NCI-H2196 treated with DMSO at 0.1 percent for 48 hours (cell line): Measurements from ENCODE around the gene TIMP3.

Source experiments
- DNase-seq: peaks from one replicate; lab custom pipeline; 2025; ENCODE audit not compliant: unreplicated experiment; lab: John Stamatoyannopoulos, UW

Gene TIMP3

DNA sequence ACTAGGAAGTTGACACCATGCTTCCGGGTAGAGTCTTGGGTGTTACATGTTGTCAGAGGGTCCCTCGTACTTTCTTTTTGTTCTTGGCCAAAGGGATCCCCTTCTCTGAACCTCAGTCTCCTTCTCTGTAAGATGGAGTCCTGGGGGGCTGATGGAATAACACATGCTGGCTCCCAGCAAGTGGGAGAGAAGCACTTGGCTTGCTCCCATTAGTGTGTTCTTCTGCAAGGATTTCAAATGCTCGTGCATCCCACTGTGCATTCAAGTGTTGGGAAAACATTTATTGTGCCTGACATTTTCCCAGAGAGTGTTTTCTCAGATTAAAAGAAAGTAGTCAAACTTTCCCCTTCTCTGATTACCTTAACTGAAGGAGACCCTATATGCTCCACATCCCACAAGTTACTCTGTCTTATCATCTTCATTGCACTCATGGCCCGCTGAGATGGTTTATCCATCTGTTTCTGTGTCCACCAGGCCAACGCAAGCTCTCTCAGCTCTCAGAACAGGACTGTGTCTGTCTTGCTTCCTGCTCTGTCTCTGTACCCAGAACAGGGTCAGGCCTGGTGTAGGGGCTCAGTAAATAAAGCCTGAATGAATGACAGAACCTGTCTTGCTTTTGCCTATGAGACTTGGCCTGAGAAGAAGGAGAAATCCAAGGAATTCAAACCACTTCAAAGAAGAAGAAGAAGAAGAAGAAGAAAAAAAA lies 16.0 kb upstream of the TIMP3 start:
- no peak for DNase-seq

DNA sequence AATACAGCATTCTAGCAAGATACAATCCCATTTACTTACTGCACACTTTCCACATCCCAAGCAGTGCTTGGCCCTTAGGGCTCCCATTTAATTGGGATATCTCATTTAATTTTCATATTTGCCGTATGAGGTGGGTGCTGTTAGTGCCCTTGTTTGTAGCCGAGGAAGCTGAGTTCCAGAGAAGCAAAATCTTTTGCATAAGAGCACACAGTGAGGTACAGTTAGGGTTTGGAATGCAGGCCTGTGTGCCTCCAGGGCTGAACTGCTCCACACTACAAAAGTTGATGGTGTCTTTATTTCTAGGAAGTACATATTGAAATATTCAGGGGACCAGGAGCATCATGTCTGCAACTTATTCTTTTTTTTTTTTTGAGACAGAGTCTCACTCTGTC lies 15.5 kb upstream of the TIMP3 start:
- no peak for DNase-seq

DNA sequence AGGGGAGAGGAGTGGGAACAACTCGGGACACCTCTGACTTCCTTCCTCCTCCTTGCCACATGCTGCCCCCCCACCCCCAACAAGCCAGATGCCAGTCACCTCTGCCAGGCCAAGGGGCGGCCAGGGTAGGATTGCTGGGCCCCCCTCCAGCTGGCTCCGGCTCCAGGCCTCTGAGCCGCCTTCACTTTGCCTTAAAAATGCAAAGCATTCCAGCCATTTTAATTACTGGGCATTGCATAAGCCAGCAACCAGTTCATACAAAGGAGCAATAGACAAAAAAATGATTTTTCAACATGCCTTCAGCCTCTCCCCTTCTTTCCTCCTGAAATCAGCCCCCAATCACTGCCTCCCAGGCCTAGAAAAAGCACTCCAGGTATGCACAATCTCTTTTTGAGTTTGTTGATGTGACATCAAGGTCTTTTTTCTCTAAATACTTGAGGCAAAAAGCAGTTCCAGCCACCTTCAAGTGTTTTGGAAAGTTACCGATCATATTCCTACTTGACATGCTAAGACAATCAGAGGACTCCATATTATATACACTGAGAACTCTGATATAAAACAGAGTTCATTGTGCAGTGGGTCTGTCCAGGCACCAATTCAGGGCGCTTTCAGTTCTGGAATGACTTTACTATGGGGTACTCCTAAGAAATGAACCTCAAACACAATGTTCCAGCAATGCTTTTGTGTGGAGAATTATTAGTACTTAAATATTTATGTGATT lies 12.4 kb upstream of the TIMP3 start:
- no peak for DNase-seq

DNA sequence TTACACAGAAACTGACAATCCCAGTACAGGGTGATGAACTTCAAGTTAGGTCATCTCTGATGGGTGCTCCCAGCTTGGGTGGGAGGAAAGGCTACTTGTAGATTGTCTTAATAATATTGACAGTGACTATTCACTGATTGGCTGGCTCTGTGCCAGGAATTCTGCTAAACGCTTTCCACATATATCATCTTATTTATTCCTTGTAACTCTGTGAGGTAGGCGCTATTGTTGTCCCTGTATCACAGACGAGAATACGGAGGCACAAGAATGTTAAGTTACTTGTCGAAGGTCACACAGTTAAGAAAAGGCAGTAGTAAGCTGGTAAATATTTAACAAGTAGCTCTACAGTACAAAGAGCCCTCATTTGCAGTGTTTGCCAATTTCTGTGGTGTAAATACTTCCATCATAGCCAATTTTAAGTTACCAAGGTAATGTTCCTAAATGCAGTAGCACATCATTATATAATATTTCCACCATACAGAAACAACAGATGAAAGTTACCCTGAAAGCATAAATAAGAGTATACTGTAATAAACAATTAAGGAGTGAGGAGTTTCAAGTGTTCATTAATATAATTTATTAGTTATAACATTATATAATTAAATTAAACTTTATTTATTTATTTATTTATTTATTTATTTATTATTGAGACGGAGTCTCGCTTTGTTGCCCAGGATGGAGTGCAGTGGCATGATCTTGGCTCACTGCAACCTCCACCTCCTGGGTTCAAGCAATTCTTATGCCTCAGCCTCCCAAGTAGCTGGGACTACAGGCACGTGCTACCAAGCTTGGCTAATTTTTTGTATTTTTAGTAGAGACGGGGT lies 11.5 kb upstream of the TIMP3 start:
- no peak for DNase-seq

DNA sequence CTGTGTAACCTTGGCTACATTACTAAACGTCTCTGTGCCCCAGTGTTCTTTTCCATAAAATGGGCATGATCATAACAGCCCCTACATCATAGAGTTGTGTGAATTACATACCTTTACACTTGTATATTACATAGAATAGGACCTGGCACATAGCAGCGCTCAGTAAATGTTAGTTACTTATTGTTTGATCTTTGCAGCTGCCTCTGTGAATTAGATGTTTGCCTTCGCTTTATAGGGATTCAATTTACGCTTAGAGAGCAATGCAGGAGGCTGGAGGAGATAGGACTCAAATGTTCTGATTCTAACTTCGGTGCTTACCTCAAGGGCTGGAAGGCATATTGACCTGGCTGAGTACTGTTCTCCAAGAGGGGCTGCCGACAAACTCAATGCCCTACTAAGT lies 10.4 kb upstream of the TIMP3 start:
- DNase-seq: no peak

DNA sequence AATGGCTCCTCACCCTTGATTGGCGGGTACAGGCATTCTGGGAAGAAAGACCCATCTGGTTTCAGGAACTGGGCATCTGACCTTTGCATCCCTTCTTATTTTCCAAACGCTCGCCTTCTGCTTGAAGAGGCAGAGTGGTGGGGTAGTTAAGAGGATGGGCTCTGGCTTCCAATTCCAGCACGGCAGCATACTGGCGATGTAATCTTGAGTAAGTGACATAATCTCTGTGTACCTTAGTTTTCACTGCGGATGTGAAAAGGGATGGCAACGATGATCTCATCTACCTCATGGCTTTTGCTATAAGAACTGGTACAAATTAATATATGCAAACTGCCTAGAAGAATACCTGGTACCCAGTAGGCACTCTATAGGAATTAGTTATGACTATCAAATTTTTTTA lies 10.0 kb upstream of the TIMP3 start:
- DNase-seq: no peak

DNA sequence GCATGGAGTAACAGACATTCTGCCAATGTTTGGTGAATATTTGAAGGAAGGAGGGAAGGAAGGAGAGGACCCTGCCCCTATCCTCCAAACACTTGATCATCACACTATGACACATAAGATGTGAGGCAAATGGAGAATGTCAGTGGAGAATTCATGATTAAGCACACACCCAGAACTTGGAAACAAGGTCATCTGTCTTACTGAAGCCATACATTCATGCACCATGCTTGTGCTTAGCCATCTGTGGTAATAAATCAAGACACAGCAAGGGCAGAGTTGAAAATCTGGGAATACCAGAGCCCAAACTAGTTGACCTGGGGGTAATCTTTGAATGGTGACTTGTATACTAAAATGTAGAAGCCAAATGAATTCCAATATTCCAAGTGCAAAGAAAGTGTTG lies 7.9 kb upstream of the TIMP3 start:
- no peak for DNase-seq

DNA sequence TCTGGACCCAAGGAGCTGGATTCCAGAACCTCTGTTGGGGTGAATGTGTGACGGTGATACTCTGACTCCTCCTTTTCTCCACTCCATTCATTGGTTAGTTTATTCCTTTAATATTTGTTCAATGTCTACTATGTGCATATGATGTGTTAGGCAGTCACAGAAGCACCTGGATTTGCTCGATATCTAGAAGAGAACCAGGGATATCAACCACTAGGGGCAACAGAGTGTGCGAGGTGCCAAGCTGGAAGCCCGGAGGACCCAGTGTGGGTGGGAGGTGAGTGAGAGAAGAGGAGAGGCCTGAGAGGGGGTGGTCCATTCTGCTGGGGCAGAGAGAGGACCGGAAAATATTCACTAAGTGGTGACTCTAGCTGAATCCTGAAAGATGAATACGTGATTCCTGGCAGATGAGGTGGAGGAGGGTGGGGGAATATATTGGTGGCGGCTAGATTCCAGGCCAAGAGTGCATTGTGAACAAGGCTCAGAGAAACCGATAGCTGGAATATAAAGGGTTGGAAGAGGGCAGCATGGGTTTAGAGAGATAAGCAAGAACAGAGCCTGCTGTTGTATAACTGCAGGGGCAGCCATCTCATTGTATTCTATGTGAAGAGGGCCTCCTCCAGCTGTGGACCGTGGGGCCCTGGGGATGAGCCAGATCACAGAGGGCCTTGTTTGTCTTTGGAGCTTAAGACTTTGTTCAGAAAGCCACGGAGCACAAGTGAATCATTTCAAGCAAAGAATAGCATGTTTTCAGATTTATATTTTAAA lies 6.9 kb upstream of the TIMP3 start:
- no peak for DNase-seq

DNA sequence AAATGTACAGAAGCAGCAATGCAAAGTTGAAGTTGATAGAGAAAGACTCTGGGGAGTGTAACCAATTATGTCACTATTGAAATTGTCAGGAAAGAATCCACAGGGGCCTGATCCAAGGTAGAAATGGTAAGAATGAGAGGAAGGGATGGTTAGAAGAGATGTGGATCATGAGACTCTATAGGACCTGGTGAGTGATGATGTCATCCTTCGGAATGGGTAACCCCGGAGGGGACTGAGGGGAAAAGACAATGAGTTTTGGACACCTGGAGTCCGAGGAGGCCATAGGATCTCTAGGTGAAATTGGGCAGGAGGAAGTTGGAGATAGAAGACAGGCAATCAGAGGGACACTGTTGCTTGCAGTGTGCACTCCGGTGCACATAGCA lies 6.3 kb upstream of the TIMP3 start:
- DNase-seq: no peak

DNA sequence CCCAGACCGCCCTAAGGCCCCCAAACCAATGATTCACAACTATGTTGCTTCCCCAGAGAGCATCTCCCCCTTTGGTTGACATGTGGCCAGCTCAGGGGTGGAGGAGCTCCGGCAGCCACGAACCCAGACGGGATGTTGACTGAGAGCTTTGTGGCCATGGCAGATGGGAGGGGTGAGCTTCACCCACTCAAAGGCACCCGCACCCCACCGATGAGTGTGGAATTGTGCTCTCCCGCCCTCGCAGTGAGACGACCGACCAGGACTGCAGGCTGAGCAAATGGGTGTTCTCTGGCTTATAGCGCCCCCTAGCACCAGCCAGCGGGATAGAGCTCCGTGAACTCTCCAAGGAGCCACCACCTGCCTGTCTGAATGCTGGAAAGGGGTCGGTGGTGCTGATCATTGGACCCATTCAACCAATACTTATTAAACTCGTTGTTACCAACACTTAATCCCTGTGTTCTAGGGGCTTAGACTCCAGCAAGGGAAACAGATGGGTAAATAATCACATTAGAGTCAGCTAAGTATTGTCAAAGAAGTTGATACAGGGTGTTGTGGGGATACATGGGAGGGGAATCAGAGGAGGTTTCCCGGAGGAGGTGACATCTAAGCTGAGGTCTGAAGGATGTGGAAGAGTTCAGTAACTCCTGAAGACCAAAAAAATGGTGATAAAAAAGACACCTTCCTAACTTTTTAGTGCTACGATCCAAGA lies 4.5 kb upstream of the TIMP3 start:
- no peak for DNase-seq

DNA sequence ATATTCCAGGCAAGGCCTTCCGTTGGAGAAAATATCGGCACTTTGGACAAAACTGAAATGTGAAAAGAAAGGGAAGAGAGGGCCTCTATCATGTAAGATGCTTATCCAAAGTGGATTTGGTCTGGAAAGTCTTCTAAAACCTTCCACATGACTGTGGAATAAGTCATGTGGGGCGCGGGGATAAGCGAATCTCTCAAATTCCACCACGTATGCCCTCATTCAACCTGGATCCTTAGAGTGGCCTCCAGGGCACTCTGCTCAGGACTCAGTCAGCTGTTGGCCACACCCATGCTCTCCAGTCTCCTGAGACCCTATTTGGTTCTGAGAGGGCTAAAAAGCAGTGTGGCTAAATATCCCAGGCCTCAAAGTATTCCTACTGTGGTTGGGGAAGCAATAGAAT lies 2.0 kb upstream of the TIMP3 start:
- DNase-seq: no peak

DNA sequence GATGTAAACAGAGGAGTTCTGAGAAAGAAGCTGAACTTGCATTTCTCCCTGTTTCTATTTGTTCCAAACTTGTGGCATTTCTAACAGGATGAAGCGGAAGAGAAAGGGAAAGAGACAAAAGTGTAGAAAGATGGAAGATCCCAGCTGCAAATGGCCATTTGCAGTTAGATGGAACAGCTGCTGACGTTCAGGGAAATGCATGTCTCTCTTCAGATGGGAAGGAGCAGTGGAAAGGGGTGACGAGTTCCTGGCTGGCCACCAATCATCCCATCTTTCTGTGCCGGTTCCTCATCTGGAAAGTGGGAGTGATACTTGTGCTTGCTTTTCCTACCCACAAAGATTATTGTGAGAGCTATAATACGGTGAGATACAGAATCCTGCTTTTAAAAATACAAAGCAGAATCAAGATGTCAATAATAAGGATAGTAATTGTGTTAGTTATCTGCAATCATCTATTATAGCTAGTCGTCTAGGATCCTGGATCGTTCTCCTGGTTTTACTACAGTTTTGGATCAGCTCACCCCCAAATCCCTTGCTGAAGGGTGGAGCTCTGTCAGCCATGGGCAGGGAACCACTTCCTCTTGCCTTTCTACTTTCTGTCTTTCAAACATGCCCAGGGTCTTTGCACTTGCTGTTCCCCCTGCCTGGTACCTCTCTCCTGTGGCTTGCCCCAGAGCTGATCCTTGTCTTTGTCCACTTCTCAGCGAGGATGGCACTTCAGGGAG lies 1.2 kb upstream of the TIMP3 start:
- no peak for DNase-seq

DNA sequence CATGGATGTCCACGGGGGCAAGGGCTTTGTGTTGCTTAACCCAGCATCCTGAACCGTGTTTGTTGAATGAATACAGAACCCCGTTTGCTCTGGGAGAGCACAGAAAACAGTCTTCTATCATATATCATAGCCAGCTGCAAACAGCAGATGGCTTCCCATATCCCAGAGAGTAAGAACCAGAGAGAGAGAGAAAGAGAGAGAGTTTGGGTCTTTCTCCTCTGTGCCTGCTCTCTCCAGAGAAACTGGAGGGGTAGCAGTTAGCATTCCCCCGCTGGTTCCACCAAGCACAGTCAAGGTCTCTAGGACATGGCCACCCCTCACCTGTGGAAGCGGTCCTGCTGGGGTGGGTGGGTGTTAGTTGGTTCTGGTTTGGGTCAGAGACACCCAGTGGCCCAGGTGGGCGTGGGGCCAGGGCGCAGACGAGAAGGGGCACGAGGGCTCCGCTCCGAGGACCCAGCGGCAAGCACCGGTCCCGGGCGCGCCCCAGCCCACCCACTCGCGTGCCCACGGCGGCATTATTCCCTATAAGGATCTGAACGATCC lies 440 bp upstream of the TIMP3 start:
- no peak for DNase-seq

DNA sequence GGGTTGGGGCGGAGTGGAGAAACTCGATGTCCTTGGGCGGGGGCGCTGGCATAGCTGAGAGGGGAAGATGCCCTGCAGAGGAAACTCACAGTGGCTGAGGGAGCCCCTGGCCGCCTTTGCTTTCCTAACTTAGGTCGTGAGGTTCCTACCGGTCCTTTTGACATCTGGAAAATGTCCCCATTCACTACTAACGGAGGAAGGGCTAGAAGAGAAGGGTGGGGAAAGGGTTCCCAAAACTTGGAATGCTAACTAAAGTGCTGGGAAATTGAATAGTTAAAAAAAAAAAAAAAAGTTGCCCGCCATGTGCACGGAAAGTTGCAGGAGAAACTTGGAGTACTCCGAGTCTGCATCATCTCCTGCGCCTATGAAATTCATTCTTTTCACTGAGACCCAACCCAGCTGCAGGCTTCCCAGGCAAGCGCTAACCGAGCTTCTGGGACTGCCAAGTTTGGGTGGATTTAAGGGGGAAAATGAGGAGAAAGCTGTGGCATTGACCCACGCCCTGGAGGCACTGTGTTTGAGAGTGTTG lies 796 bp downstream of the TIMP3 start:
- DNase-seq: no peak

DNA sequence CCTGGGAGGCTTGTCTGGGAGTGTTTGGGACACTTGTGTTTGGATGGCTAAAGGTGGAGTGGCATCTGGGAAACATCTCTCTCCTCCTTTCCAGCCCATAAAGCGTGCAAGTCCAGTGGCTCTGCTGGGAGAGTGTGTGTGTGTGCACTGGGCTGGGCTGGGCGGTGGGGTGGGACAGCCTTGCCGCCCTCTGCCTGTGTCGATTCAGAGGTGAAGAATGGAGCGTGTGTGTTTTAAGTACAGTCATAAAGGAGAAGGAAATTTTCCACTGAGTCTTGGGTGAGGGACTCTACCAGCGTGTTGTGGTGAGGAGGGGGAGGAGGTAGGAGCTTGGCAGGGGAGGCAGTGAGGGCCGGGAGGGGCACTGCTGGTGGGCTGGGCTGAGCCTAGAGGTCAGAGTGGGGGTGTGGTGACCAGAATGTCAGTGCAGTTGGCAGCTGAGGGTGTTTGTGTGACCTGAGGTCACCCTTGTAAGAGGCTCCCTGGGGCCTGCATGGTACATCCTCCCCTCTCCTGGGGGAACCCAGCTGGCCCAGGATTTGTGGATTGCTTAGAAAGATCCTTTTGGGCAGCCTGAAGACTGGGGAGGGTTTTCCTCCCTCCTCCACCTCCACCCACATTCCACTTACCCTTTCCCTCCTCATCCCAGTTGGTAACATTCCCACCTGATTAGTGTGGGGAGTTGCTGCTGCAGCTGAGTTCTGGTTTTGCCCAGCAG lies 1.7 kb downstream of the TIMP3 start:
- DNase-seq: no peak

DNA sequence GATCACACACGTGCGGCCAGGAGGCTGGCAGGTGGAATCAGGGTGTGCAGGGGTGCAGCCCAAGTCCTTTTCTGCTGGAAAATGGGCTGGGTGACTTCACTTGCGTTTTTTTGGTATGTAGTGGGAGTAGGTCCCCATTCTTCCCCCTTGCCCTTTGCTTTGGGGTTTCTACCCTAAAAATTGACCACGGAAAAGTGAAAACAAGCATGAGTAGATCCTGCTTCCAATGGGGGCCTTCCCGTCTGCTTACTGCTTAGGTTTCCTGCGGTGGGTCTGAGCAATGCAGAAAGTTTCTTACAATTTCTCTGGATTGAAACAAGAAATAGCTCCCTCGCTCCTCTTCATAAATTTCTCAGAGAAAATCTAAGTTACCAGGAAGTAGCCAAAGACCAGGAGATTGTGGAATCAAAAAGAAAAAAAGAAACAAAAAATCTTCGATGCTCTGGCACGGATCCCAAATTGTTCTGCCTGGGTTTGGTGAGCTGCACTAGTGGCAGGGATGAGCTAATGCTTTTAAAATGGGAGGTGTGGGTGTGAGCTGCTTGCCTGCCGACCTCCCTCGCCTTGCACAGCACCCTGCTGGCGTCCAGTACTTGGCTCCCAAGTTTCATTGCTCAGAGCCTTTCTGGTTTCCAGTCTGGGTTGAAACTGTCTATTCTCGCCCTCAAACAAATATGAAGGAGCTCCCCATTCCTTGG lies 2.4 kb downstream of the TIMP3 start:
- no peak for DNase-seq

DNA sequence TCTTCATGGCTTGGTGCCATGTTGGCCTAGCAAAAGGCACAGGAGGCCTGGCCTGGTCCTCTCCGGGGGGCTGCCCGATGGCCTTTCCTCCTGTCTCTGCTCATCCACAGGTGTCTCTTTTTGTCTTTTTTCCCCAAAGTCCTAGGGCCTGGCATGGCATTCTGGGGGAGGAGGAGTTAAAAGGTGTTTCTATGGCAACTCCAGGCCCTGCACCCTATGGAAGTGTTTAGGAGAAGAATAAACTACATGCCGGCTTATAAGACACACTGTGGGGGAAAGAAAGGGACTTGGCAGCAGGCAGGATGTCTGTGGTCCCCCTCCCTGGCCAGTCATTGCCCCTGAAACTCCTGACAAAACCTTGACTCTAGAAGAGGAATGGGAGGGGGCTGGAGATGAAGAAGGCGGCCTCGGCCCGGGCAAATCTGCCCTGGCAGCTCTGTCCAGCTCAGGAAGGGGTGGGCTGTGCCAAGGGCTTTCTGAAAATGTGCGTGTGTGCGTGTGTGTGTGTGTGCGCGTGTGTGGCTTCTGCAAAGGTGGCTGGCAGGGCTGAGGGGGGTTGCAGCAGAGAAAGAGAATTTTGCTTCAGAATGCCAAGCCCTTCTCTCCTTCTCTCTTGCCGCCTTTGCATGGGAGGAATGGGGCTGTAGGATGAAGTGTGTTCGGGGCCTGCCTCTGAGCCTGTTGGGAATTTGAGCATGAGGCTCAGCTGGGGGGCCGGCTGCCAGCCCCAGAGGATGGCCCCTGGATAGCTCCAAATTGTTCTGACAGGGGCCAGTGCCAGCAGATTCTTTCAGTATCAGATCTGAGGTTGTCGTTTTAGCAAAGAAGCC lies 3.2 kb downstream of the TIMP3 start:
- DNase-seq: no peak
